LNCaP clone FGC (cell line): ENCODE measurements around the gene SPPL3.

Experiments used
- DNase-seq: peaks from one replicate; pipeline ENCODE4 v3.0.0-alpha.2; 2011; ENCODE audit warnings: low read depth
- H3K4me3 ChIP-seq: 2 replicates; pipeline ENCODE4 v1.5.1; 2011; ENCODE audit warnings: mild to moderate bottlenecking, low read depth, low read length, control low read depth
- TF ChIP-seq, protein P1 (sequence below): IDR thresholded peaks from 2 replicates; pipeline ENCODE4 v1.5.1; 2012; ENCODE audit warnings: mild to moderate bottlenecking; ENCODE audit not compliant: control insufficient read depth, insufficient read depth; ENCODE audit errors: extremely low read depth

Gene SPPL3

DNA sequence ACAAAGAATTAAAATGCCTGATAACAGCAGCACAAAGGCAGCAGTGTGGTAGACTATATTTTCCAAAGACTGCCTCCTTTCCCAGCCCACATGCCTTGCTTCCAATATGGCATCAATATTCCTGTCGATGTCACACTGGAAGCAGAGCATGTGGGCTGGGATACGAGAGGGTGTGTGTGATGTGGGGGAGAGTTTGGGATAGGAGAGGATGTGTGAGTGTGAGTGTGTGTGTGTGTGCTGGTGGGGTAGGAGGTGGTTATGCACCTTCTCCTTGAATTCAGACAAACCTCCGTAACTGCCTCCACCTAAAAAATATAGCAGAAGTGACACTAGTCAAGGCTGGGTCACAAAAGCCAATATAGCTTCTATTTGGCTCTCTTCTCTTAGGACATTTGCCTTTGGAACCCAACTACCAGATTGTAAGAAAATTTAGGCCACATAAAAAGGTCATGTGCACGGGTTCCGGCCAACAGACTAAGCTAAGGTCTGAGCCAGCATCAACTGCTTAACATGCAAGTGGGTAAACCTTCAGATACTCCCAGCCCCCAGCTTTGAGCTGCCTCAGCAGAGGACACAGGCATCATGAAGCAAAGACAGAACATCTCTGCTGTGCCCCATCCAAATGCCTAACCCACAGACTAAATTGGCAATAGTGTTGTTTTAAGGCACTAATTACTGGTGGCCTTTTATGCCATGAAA is 29.5 kb downstream of the SPPL3 start:
- no peak overlapping the region for H3K4me3 ChIP-seq
- DNase-seq = no peak
- TF ChIP-seq, protein P1, sequence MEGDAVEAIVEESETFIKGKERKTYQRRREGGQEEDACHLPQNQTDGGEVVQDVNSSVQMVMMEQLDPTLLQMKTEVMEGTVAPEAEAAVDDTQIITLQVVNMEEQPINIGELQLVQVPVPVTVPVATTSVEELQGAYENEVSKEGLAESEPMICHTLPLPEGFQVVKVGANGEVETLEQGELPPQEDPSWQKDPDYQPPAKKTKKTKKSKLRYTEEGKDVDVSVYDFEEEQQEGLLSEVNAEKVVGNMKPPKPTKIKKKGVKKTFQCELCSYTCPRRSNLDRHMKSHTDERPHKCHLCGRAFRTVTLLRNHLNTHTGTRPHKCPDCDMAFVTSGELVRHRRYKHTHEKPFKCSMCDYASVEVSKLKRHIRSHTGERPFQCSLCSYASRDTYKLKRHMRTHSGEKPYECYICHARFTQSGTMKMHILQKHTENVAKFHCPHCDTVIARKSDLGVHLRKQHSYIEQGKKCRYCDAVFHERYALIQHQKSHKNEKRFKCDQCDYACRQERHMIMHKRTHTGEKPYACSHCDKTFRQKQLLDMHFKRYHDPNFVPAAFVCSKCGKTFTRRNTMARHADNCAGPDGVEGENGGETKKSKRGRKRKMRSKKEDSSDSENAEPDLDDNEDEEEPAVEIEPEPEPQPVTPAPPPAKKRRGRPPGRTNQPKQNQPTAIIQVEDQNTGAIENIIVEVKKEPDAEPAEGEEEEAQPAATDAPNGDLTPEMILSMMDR = no peak

GRCh38 chr12:120873226-120873625 is 30.9 kb downstream of the SPPL3 start:
- TF ChIP-seq, protein P1 = no peak
- DNase-seq = no peak
- no peak overlapping the region for H3K4me3 ChIP-seq

- H3K4me3 ChIP-seq = no peak overlapping the region
- TF ChIP-seq, protein P1 = no peak
- no peak for DNase-seq
Observed at GRCh38 chr12:120872487-120872886, 31.7 kb downstream of the SPPL3 start.

DNA sequence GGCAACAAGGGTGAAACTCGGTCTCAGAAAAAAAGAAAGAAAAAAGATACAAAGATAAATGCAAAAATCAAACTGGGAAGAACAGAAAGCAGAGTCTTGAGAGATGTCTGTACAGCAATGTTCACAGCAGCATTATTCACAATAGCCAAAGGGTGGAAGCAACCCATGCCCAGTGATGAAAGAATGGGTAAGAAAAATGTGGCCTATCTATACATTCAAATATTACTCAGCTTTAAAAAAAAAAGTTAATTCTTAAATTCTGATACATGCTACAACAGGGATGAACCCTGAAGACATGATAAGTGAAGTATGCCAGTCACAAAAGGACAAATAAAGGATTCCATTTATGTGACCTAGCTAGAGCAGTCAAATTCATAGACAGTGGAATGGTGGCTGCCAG is 33.7 kb downstream of the SPPL3 start:
- no peak for DNase-seq
- TF ChIP-seq, protein P1 = no peak
- no peak overlapping the region for H3K4me3 ChIP-seq

DNA sequence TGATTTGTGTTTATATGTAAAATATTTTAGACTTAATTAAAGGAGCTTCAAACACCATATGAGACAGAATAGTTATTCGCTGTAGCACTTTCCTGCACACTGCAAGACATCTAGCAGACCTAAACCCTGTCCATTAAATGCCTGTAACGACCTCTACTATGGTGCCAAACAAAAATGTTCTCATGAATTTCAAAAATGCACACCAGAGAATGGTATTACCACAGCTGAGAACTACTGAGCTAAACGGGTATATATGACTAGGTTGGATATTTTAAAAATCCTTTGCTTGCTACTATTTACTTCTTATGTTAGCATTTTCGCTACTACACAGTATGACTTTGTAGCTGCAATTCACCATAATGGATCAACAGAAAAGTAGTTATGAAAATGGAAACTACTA is 34.8 kb downstream of the SPPL3 start:
- TF ChIP-seq, protein P1 = no peak
- no peak for DNase-seq
- no peak overlapping the region for H3K4me3 ChIP-seq

- TF ChIP-seq, protein P1 = no peak
- no peak overlapping the region for H3K4me3 ChIP-seq
- no peak for DNase-seq
Observed at GRCh38 chr12:120866108-120866507, 38.0 kb downstream of the SPPL3 start.

DNA sequence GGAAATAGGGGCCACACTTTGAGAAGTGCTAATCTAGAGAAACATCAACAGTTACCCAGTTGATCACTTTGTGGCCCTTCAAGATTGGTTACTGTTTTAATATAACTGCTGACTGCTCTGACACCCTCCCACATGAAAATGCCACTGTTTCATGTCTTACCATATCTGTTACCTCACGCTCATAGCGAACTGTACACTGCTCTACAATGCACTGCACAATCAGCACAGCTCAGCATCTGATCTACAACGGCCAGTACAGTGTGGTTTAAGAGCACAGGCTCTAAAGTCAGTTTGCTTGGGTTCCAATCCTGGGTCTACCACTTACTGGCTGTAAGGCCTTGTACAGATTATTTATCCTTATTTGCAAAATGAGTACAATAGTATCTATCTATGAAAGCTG is 39.1 kb downstream of the SPPL3 start:
- H3K4me3 ChIP-seq = no peak overlapping the region
- DNase-seq = no peak
- TF ChIP-seq, protein P1 = no peak
